ENCODE data around the gene URM1. TPM values are rescaled to one million over a fixed set of nuclear protein-coding genes. Genes with fewer than 3 reads are reported as not detected.

Gene URM1
- total RNA-seq, 1 donor = 35.1 TPM

- Histone ChIP-seq H2AFZ (ENCODE audit: low read length) (no peak overlapping the region), H3K79me2 (ENCODE audit: insufficient read depth, low read length) (peaks cover 51% of the 10 kb centered on the region)
- peak; percentile 60 for DNase-seq (ENCODE audit: insufficient read length, low spot score, missing footprints)
Measured at GRCh38 chr9:128372188-128372641, 1.0 kb downstream of the URM1 start.

GRCh38 chr9:128372784-128373183, 1.6 kb downstream of the URM1 start:
- Histone ChIP-seq H3K4me1 (ENCODE audit: insufficient read depth, low read length) (peaks cover 20% of the 10 kb centered on the region), H4K20me1 (ENCODE audit: insufficient read depth, low read length) (peaks cover 5% of the 10 kb centered on the region), H3K4me3 (ENCODE audit: insufficient read depth, low read length) (peak overlapping the region; percentile 85), H3K79me2 (ENCODE audit: insufficient read depth, low read length) (peaks cover 56% of the 10 kb centered on the region), H3K27ac (ENCODE audit: low read depth, low read length) (peak overlapping the region; percentile 88), H3K27me3 (ENCODE audit: insufficient read depth, low read length) (no peaks in the 10 kb centered on the region), H3K4me2 (ENCODE audit: insufficient read depth, low read length) (peak overlapping the region; percentile 87), H3K36me3 (ENCODE audit: insufficient read depth, low read length) (peaks cover 5% of the 10 kb centered on the region), H3K9me3 (ENCODE audit: low read depth, low read length) (no peaks in the 10 kb centered on the region), H2AFZ (ENCODE audit: low read length) (no peak overlapping the region)
- no peak for DNase-seq (ENCODE audit: insufficient read length, low spot score, missing footprints)
- no peak for TF ChIP-seq CTCF (IDR thresholded peaks at IDR 0.05; ENCODE audit: extremely low read depth, low read depth, low read length)

More at GRCh38 chr9:128372188-128372641, 1.0 kb downstream of the URM1 start:
- no peak for TF ChIP-seq CTCF (IDR thresholded peaks at IDR 0.05; ENCODE audit: extremely low read depth, low read depth, low read length)
- Histone ChIP-seq H3K4me3 (ENCODE audit: insufficient read depth, low read length) (peak overlapping the region; percentile 85), H3K4me1 (ENCODE audit: insufficient read depth, low read length) (peaks cover 20% of the 10 kb centered on the region), H3K9me3 (ENCODE audit: low read depth, low read length) (no peaks in the 10 kb centered on the region), H3K4me2 (ENCODE audit: insufficient read depth, low read length) (peak overlapping the region; percentile 87), H3K27me3 (ENCODE audit: insufficient read depth, low read length) (no peaks in the 10 kb centered on the region), H4K20me1 (ENCODE audit: insufficient read depth, low read length) (peaks cover 4% of the 10 kb centered on the region), H3K27ac (ENCODE audit: low read depth, low read length) (peak overlapping the region; percentile 88), H3K36me3 (ENCODE audit: insufficient read depth, low read length) (peaks cover 5% of the 10 kb centered on the region)

- Histone ChIP-seq H3K4me2 (ENCODE audit: insufficient read depth, low read length) (no peak overlapping the region), H3K36me3 (ENCODE audit: insufficient read depth, low read length) (peaks cover 14% of the 10 kb centered on the region), H3K9me3 (ENCODE audit: low read depth, low read length) (no peaks in the 10 kb centered on the region), H3K4me1 (ENCODE audit: insufficient read depth, low read length) (peaks cover 20% of the 10 kb centered on the region), H3K4me3 (ENCODE audit: insufficient read depth, low read length) (no peak overlapping the region), H3K79me2 (ENCODE audit: insufficient read depth, low read length) (peaks cover 59% of the 10 kb centered on the region), H3K27me3 (ENCODE audit: insufficient read depth, low read length) (no peaks in the 10 kb centered on the region), H3K27ac (ENCODE audit: low read depth, low read length) (no peak overlapping the region), H4K20me1 (ENCODE audit: insufficient read depth, low read length) (peaks cover 7% of the 10 kb centered on the region), H2AFZ (ENCODE audit: low read length) (no peak overlapping the region)
- peak; percentile 46 for DNase-seq (ENCODE audit: insufficient read length, low spot score, missing footprints)
- no peak for TF ChIP-seq CTCF (IDR thresholded peaks at IDR 0.05; ENCODE audit: extremely low read depth, low read depth, low read length)
Measured at GRCh38 chr9:128374221-128374675, 3.1 kb downstream of the URM1 start.

- H3K27ac ChIP-seq (ENCODE audit: low read depth, low read length) = no peak overlapping the region
- H3K36me3 ChIP-seq (ENCODE audit: insufficient read depth, low read length) = peaks cover 21% of the 10 kb centered on the region
- no peak overlapping the region for H2AFZ ChIP-seq (ENCODE audit: low read length)
- no peaks in the 10 kb centered on the region for H3K27me3 ChIP-seq (ENCODE audit: insufficient read depth, low read length)
- no peaks in the 10 kb centered on the region for H3K9me3 ChIP-seq (ENCODE audit: low read depth, low read length)
- peaks cover 59% of the 10 kb centered on the region for H3K79me2 ChIP-seq (ENCODE audit: insufficient read depth, low read length)
- H4K20me1 ChIP-seq (ENCODE audit: insufficient read depth, low read length) = peaks cover 7% of the 10 kb centered on the region
- no peak for TF ChIP-seq CTCF (IDR thresholded peaks at IDR 0.05; ENCODE audit: extremely low read depth, low read depth, low read length)
- H3K4me2 ChIP-seq (ENCODE audit: insufficient read depth, low read length) = no peak overlapping the region
- peaks cover 14% of the 10 kb centered on the region for H3K4me1 ChIP-seq (ENCODE audit: insufficient read depth, low read length)
- H3K4me3 ChIP-seq (ENCODE audit: insufficient read depth, low read length) = no peak overlapping the region
- peak; percentile 22 for DNase-seq (ENCODE audit: insufficient read length, low spot score, missing footprints)
Measured at GRCh38 chr9:128375865-128376264, 4.7 kb downstream of the URM1 start.

Data from osteoblast (primary cell).